GM18870 (cell line): ENCODE data around the gene ADORA2A.
A peak's percentile ranks its signal among the peaks of the same experiment; 100 is the strongest.

Source experiments
- ATAC-seq: cut with Tn5 transposase; IDR thresholded peaks from one replicate; pipeline ENCODE4 v1.9.1; 2021; ENCODE audit warnings: moderate library complexity; ENCODE audit not compliant: unreplicated experiment

The ADORA2A gene

DNA sequence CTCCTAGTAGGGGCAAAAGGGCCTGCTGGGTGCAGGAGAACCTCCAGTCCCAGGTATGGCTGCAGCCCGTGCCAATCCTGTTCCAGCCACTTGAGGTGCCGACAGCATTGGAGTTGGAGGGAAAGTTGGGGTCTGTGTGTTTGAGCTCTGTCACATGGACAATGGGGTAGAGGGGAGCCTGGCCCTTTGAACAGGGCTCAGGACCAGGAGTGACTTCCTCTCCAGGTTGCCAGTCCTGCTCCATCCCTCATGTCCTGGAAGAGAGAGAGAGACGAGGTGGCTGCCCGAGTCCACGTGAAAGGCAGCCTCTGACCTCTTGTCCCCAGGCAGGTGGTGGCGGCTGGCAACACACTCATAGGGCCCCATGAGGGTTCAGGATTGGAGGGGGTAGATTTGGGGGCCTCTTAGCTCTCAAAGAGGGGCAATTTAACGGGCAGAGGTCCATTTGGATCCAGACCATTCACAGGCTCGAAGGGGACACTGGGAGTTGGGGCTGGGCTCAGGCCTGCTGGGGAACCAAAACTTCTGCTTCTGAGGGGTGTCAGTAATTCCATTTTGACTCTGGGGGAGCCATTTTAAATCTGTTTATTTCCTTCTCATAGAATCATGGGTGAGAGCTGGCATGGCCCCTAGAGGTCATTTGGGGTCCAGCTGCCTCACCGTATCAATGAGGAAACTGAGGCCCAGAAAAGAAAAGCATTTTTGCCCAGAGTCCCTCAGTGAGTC is 4.1 kb downstream of the ADORA2A start:
- ATAC-seq, result no peak

DNA sequence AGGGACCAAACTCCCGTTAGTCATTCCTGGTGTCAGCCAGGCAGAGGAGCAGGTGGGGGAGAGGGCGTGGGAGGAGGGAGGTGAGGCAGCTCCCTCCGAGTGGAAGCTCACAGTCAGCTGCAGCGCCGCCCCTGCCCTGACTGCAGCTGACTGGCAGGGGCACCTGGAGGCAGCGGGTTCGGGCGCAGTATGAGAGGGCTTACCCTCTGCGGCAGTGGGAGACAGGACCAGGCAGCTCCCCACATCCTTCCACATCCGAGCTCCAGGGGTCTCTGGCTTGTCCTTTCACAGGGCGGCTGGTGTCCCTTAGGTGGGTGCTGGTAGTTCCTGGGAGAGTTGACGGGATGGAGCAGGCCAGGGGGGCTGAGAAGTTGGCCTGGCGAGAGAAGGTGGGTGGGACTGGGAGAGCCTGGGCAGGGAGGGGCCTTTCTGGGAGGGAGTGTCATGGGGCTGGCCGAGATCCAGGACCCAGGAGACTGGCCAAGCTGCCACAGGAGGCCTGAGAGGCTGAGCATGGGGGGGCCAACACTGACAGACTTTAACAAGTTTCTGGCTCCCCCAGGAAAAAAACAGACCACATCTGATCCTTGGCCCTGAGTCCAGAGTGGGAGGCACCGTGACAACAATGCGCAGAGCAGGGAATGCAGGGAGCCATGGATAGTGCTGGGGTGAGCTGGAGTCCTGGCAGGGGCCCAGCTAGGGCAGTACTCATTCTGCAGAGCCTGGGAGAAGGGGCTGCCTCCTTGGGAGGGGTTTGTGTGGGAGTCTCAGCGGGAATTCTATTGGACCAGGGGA is 4.9 kb downstream of the ADORA2A start:
- no peak for ATAC-seq

DNA sequence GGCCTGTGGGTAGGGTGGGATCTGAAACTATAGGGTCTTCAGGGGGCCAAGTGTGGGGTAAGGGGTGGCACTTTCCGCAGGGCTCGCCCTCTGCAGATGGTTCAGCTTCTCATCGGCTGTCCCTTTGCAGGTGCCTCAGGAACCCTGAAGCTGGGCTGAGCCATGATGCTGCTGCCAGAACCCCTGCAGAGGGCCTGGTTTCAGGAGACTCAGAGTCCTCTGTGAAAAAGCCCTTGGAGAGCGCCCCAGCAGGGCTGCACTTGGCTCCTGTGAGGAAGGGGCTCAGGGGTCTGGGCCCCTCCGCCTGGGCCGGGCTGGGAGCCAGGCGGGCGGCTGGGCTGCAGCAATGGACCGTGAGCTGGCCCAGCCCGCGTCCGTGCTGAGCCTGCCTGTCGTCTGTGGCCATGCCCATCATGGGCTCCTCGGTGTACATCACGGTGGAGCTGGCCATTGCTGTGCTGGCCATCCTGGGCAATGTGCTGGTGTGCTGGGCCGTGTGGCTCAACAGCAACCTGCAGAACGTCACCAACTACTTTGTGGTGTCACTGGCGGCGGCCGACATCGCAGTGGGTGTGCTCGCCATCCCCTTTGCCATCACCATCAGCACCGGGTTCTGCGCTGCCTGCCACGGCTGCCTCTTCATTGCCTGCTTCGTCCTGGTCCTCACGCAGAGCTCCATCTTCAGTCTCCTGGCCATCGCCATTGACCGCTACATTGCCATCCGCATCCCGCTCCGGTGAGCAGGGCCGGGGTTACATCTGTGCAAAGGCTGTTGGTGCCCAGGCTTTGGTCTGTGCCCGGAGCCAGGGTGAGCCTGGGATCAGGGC is 5.8 kb downstream of the ADORA2A start:
- no peak for ATAC-seq

- ATAC-seq, result peak; percentile 70
Measured at GRCh38 chr22:24433828-24434470, 6.5 kb downstream of the ADORA2A start.

- ATAC-seq, result peak; percentile 44
Measured at GRCh38 chr22:24434471-24435322, 7.3 kb downstream of the ADORA2A start.

GRCh38 chr22:24435323-24435645 is 7.9 kb downstream of the ADORA2A start:
- no peak for ATAC-seq

- no peak for ATAC-seq
Measured at GRCh38 chr22:24435861-24436371, 8.5 kb downstream of the ADORA2A start.

- ATAC-seq, result no peak
Measured at GRCh38 chr22:24436553-24436952, 9.2 kb downstream of the ADORA2A start.

GRCh38 chr22:24437091-24437490 is 9.7 kb downstream of the ADORA2A start:
- ATAC-seq, result no peak

- ATAC-seq, result no peak
Measured at GRCh38 chr22:24437741-24438328, 10.4 kb downstream of the ADORA2A start.

DNA sequence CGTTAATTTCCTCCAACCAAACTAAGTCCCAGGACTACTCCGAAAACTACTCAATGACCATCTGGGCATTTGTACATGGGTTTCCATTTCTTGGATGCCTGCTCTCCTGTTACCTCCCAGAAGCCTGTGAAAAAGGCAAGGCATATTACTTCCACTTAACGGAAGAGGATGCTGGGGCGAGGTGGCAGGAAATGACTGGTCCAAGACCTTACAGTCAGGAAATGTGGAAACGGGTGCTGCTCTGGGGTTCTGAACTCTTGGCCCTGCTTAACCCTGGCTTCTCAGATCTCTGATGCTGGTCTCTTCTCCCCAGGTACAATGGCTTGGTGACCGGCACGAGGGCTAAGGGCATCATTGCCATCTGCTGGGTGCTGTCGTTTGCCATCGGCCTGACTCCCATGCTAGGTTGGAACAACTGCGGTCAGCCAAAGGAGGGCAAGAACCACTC is 12.9 kb downstream of the ADORA2A start:
- no peak for ATAC-seq

DNA sequence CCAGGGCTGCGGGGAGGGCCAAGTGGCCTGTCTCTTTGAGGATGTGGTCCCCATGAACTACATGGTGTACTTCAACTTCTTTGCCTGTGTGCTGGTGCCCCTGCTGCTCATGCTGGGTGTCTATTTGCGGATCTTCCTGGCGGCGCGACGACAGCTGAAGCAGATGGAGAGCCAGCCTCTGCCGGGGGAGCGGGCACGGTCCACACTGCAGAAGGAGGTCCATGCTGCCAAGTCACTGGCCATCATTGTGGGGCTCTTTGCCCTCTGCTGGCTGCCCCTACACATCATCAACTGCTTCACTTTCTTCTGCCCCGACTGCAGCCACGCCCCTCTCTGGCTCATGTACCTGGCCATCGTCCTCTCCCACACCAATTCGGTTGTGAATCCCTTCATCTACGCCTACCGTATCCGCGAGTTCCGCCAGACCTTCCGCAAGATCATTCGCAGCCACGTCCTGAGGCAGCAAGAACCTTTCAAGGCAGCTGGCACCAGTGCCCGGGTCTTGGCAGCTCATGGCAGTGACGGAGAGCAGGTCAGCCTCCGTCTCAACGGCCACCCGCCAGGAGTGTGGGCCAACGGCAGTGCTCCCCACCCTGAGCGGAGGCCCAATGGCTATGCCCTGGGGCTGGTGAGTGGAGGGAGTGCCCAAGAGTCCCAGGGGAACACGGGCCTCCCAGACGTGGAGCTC is 13.5 kb downstream of the ADORA2A start:
- no peak for ATAC-seq

DNA sequence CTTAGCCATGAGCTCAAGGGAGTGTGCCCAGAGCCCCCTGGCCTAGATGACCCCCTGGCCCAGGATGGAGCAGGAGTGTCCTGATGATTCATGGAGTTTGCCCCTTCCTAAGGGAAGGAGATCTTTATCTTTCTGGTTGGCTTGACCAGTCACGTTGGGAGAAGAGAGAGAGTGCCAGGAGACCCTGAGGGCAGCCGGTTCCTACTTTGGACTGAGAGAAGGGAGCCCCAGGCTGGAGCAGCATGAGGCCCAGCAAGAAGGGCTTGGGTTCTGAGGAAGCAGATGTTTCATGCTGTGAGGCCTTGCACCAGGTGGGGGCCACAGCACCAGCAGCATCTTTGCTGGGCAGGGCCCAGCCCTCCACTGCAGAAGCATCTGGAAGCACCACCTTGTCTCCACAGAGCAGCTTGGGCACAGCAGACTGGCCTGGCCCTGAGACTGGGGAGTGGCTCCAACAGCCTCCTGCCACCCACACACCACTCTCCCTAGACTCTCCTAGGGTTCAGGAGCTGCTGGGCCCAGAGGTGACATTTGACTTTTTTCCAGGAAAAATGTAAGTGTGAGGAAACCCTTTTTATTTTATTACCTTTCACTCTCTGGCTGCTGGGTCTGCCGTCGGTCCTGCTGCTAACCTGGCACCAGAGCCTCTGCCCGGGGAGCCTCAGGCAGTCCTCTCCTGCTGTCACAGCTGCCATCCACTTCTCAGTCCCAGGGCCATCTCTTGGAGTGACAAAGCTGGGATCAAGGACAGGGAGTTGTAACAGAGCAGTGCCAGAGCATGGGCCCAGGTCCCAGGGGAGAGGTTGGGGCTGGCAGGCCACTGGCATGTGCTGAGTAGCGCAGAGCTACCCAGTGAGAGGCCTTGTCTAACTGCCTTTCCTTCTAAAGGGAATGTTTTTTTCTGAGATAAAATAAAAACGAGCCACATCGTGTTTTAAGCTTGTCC is 14.3 kb downstream of the ADORA2A start:
- ATAC-seq, result no peak

GRCh38 chr22:24442352-24442744 is 14.9 kb downstream of the ADORA2A start:
- no peak for ATAC-seq

DNA sequence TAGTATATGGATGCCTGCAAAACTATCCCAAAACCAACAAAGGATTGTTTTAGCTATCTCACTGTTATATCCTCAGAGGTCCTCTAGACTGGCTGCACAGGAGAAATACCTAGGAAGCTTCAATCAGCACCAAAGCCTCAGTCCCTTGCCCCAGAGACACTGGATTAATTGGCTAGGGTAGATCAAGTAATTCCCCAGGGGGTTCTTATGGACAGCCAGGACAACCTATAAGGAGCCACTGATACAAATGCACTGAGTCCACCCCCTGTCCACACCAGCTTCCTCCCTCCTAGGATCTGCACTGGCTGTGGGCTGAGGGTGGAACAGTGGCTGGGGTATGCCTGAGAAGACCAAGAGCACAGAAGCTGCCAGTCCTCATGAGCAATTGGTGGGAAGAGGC is 16.3 kb downstream of the ADORA2A start:
- ATAC-seq, result no peak

GRCh38 chr22:24444251-24444650 is 16.9 kb downstream of the ADORA2A start:
- ATAC-seq, result no peak

DNA sequence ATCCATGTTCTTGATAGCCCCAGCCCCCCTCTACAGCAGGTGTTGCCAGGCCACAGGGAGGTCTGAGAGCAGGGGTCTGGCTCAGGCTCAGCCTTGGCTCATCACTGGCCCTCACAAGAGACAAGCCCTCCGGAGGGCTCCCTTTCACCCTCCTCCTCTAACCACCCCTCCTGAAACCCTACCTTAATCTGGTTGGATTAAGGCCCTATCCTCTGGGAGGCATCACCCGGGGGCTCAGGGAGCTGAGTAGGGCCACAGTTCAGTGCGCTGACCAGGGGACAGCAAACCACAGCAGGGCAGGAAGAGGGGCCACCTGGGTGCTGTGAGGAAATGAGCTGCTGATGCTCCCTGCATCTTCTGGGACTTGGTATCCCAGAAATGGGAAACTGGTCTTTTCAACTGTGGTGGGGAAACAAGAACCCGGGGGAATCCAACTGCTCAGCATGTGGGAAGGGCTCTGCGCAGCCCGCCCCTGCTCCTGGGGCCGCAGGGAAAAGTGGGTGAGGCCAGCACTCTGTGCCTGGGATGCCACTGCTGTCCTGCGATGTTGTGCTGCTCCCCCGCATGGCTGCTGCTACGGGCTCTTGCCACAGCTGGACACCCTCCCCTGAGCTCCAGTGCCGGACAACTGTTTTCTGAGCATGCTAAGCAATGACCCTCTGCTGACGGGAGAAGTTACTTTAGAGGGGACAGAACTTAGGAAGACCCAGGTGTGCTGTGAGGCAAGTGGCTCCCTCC is 17.5 kb downstream of the ADORA2A start:
- ATAC-seq, result no peak
